ENCODE measurements around the gene EIF4B.

The EIF4B gene

DNA sequence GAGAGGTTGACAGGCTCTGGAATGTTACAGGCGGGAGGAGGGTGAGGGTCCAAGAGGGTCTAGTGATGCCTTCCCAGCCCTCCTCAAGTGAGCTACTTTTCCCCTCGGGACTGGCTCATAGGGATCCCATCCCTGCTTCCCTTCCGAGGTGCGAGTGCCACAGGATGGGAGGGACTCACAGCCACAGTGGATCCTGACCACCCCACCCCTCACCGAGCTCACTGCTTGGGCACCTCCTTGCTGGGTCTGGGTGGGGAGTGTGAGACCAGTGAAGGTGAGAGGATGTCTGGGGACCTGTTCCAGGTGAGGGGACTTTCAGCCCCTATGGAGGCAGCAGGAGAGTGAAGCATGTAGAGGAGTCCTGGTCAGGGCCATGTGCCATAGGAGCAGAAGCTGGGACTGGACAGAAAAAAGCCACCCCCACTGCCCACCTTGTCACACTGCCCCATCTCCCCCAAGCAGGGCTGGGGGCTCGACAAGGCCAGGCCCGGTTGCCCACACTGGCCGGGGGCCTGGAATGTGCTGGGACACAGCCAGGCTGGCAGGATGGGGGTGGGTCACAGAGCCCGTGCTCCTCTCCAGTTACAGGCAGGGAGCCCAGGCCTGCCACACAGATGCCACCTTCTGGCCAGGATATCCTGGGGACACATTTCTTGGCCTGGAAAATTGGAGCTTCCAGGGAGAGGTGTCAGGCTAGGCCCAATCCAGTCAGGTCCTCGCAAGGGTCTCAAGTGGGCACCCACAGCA, 42.0 kb downstream of the EIF4B start:
- H2AK5ac ChIP-seq (ENCODE audit: low read length): peak overlapping the region; percentile 35
- no peaks in the 10 kb centered on the region for H3K36me3 ChIP-seq (ENCODE audit: control insufficient read depth, insufficient read depth, low read length)
- no peak overlapping the region for H3K4ac ChIP-seq (ENCODE audit: low read depth, low read length)
- DNase-seq: peak; percentile 86
- peak overlapping the region; percentile 51 for H3K18ac ChIP-seq (ENCODE audit: low read length)
- peak overlapping the region; percentile 97 for H3K27ac ChIP-seq (ENCODE audit: low read depth, low read length)
- no peak overlapping the region for H4K8ac ChIP-seq (ENCODE audit: low read depth, low read length)
- peak overlapping the region; percentile 86 for H3K56ac ChIP-seq (ENCODE audit: low read length)
- no peak overlapping the region for H2BK120ac ChIP-seq (ENCODE audit: low read depth, low read length)
- H3K23ac ChIP-seq (ENCODE audit: low read length): no peak overlapping the region
- no CpG with 5 or more reads among the region's 10 CpGs for WGBS (ENCODE audit: extremely low coverage, insufficient coverage, low lambda C conversion rate)
- H3K4me3 ChIP-seq (ENCODE audit: low read length): no peak overlapping the region
- H3K9ac ChIP-seq (ENCODE audit: low read length): peak overlapping the region; percentile 69
- H2BK15ac ChIP-seq (replicated peaks; ENCODE audit: low read depth): no peak overlapping the region
- H3K4me1 ChIP-seq (ENCODE audit: control insufficient read depth, low read depth, low read length): peaks cover 44% of the 10 kb centered on the region
- no peak overlapping the region for H4K5ac ChIP-seq (ENCODE audit: low read length)
- H3K79me1 ChIP-seq (ENCODE audit: low read length): peaks cover 16% of the 10 kb centered on the region
- no peaks in the 10 kb centered on the region for H3K27me3 ChIP-seq (ENCODE audit: insufficient read depth, low read length, poor library complexity)
- peak overlapping the region; percentile 14 for H3K4me2 ChIP-seq (ENCODE audit: low read length)
- peaks cover 20% of the 10 kb centered on the region for H3K79me2 ChIP-seq (ENCODE audit: control insufficient read depth, insufficient read depth, low read length)
- peak overlapping the region; percentile 2 for H2BK5ac ChIP-seq (ENCODE audit: low read length)

- no peak overlapping the region for H4K8ac ChIP-seq (ENCODE audit: low read depth, low read length)
- H3K27ac ChIP-seq (ENCODE audit: low read depth, low read length): peak overlapping the region; percentile 97
- peak; percentile 96 for DNase-seq
- peak overlapping the region; percentile 86 for H3K56ac ChIP-seq (ENCODE audit: low read length)
- no peaks in the 10 kb centered on the region for H3K27me3 ChIP-seq (ENCODE audit: insufficient read depth, low read length, poor library complexity)
- H2BK15ac ChIP-seq (replicated peaks; ENCODE audit: low read depth): no peak overlapping the region
- peak overlapping the region; percentile 69 for H3K9ac ChIP-seq (ENCODE audit: low read length)
- H3K4ac ChIP-seq (ENCODE audit: low read depth, low read length): peak overlapping the region; percentile 4
- H3K18ac ChIP-seq (ENCODE audit: low read length): peak overlapping the region; percentile 41
- peak overlapping the region; percentile 56 for H3K4me2 ChIP-seq (ENCODE audit: low read length)
- H4K5ac ChIP-seq (ENCODE audit: low read length): no peak overlapping the region
- peaks cover 20% of the 10 kb centered on the region for H3K79me2 ChIP-seq (ENCODE audit: control insufficient read depth, insufficient read depth, low read length)
- H3K36me3 ChIP-seq (ENCODE audit: control insufficient read depth, insufficient read depth, low read length): no peaks in the 10 kb centered on the region
- peak overlapping the region; percentile 35 for H2AK5ac ChIP-seq (ENCODE audit: low read length)
- H3K79me1 ChIP-seq (ENCODE audit: low read length): peaks cover 17% of the 10 kb centered on the region
- no peak overlapping the region for H3K4me3 ChIP-seq (ENCODE audit: low read length)
- H3K4me1 ChIP-seq (ENCODE audit: control insufficient read depth, low read depth, low read length): peaks cover 47% of the 10 kb centered on the region
- H2BK120ac ChIP-seq (ENCODE audit: low read depth, low read length): peak overlapping the region; percentile 74
- WGBS (ENCODE audit: extremely low coverage, insufficient coverage, low lambda C conversion rate): no CpG with 5 or more reads among the region's 6 CpGs
- peak overlapping the region; percentile 97 for H2BK5ac ChIP-seq (ENCODE audit: low read length)
- peak overlapping the region; percentile 55 for H3K23ac ChIP-seq (ENCODE audit: low read length)
These were observed 42.6 kb downstream of the EIF4B start for GRCh38 chr12:53048780-53049401.

DNA sequence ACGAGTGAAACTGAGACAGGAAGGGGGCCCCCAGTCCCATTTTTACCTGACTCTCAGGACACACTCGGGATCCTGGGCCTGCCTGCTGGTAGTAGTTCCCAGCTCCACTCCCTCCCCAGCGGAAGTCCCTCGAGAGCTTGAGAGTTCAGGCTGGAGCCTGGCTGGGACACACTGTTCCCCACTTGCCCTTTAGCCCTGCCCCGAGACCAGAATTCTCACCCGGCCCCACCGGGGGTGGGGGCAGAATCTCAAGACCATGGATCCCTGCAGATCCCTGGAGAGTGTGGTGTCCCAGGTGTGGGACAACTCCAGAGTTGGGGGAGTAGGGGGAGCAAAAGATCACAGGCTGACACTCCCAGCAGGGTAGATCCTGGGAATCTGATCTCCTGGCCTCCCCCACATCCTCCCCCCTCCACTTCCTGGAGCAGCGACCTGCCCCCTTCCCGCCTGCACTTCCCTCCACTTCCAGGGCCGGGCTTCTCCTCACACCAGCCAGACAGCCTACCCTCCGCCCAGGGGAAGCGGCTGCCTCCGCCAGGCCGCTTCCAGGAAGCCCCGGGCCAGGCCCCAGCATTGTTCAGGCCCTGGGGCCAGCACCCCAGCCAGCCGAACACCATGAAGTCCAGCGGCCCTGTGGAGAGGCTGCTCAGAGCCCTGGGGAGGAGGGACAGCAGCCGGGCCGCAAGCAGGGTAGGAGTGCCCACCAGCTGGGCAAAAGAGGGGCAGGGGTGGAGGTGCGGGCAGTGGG, 43.5 kb downstream of the EIF4B start, which contains the start of gene TNS2:
Gene TNS2, plus strand, starts transcription at position 495 of the 748 bp plus-strand sequence. Its CDS starts 121 bp downstream, at position 616.
- Histone ChIP-seq H4K8ac (ENCODE audit: low read depth, low read length) (peak within 1 kb of the TSS; percentile 28), H3K56ac (ENCODE audit: low read length) (peak within 1 kb of the TSS; percentile 95), H3K27ac (ENCODE audit: low read depth, low read length) (peak within 1 kb of the TSS; percentile 97), H4K5ac (ENCODE audit: low read length) (peak within 1 kb of the TSS; percentile 33), H3K18ac (ENCODE audit: low read length) (peak within 1 kb of the TSS; percentile 94), H3K9ac (ENCODE audit: low read length) (peak within 1 kb of the TSS; percentile 83), H3K23ac (ENCODE audit: low read length) (peak within 1 kb of the TSS; percentile 55), H3K79me2 (ENCODE audit: control insufficient read depth, insufficient read depth, low read length) (peaks cover 20% of the 10 kb centered on the region), H3K4ac (ENCODE audit: low read depth, low read length) (peak within 1 kb of the TSS; percentile 58), H2BK5ac (ENCODE audit: low read length) (peak within 1 kb of the TSS; percentile 97), H2BK120ac (ENCODE audit: low read depth, low read length) (peak within 1 kb of the TSS; percentile 74), H2AK5ac (ENCODE audit: low read length) (peak within 1 kb of the TSS; percentile 78), H3K4me1 (ENCODE audit: control insufficient read depth, low read depth, low read length) (peaks cover 42% of the 10 kb centered on the region), H3K27me3 (ENCODE audit: insufficient read depth, low read length, poor library complexity) (no peaks in the 10 kb centered on the region), H3K79me1 (ENCODE audit: low read length) (peaks cover 17% of the 10 kb centered on the region), H2BK15ac (replicated peaks; ENCODE audit: low read depth) (no peak within 1 kb of the TSS), H3K4me2 (ENCODE audit: low read length) (peak within 1 kb of the TSS; percentile 74), H3K36me3 (ENCODE audit: control insufficient read depth, insufficient read depth, low read length) (no peaks in the 10 kb centered on the region), H3K4me3 (ENCODE audit: low read length) (peak within 1 kb of the TSS; percentile 45)
- no CpG with 5 or more reads among the region's 20 CpGs for WGBS (ENCODE audit: extremely low coverage, insufficient coverage, low lambda C conversion rate)
- DNase-seq: peak; percentile 93

DNA sequence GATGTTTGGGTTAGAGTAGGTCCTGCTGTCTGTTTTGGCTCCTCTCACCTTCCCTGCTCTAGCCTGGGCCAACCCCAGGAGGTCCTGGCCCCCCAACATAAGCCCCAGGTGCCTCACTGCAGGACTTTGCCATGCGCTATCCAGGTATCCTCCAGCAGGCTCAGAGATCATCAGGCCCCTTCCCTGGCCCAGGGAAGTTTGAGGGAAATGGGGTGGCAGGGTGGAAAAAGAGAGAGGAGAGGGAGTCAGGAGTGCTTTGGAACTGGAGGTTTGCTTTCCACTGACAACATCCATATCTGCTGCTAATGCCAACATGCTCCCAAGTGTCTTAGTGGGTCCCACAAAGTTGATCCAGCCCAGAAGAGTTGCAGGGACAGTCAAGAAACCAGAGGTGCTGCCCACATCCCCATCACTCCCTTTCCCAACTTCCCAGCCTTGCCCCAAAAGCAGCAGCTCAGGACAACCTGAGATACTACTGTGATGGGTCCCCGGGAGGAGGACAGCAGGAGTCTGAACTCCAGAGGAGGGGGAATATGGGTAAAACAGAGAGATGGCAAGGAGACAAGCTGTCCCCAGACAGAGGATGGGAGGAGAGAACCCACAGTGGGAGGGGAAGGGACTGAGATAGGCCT, 44.3 kb downstream of the EIF4B start:
- no peaks in the 10 kb centered on the region for H3K27me3 ChIP-seq (ENCODE audit: insufficient read depth, low read length, poor library complexity)
- peak overlapping the region; percentile 26 for H3K23ac ChIP-seq (ENCODE audit: low read length)
- H3K4me2 ChIP-seq (ENCODE audit: low read length): peak overlapping the region; percentile 74
- no peaks in the 10 kb centered on the region for H3K36me3 ChIP-seq (ENCODE audit: control insufficient read depth, insufficient read depth, low read length)
- H3K27ac ChIP-seq (ENCODE audit: low read depth, low read length): peak overlapping the region; percentile 97
- H3K18ac ChIP-seq (ENCODE audit: low read length): peak overlapping the region; percentile 94
- no peak overlapping the region for H2BK15ac ChIP-seq (replicated peaks; ENCODE audit: low read depth)
- peak overlapping the region; percentile 97 for H2BK5ac ChIP-seq (ENCODE audit: low read length)
- peak overlapping the region; percentile 45 for H3K4me3 ChIP-seq (ENCODE audit: low read length)
- H3K79me2 ChIP-seq (ENCODE audit: control insufficient read depth, insufficient read depth, low read length): peaks cover 20% of the 10 kb centered on the region
- no peak overlapping the region for H4K5ac ChIP-seq (ENCODE audit: low read length)
- H3K4me1 ChIP-seq (ENCODE audit: control insufficient read depth, low read depth, low read length): peaks cover 36% of the 10 kb centered on the region
- H2BK120ac ChIP-seq (ENCODE audit: low read depth, low read length): peak overlapping the region; percentile 31
- peaks cover 17% of the 10 kb centered on the region for H3K79me1 ChIP-seq (ENCODE audit: low read length)
- H3K56ac ChIP-seq (ENCODE audit: low read length): peak overlapping the region; percentile 95
- H4K8ac ChIP-seq (ENCODE audit: low read depth, low read length): peak overlapping the region; percentile 28
- H2AK5ac ChIP-seq (ENCODE audit: low read length): peak overlapping the region; percentile 78
- H3K4ac ChIP-seq (ENCODE audit: low read depth, low read length): peak overlapping the region; percentile 58
- H3K9ac ChIP-seq (ENCODE audit: low read length): peak overlapping the region; percentile 83
- WGBS (ENCODE audit: extremely low coverage, insufficient coverage, low lambda C conversion rate): no CpG with 5 or more reads among the region's 2 CpGs
- no peak for DNase-seq

DNA sequence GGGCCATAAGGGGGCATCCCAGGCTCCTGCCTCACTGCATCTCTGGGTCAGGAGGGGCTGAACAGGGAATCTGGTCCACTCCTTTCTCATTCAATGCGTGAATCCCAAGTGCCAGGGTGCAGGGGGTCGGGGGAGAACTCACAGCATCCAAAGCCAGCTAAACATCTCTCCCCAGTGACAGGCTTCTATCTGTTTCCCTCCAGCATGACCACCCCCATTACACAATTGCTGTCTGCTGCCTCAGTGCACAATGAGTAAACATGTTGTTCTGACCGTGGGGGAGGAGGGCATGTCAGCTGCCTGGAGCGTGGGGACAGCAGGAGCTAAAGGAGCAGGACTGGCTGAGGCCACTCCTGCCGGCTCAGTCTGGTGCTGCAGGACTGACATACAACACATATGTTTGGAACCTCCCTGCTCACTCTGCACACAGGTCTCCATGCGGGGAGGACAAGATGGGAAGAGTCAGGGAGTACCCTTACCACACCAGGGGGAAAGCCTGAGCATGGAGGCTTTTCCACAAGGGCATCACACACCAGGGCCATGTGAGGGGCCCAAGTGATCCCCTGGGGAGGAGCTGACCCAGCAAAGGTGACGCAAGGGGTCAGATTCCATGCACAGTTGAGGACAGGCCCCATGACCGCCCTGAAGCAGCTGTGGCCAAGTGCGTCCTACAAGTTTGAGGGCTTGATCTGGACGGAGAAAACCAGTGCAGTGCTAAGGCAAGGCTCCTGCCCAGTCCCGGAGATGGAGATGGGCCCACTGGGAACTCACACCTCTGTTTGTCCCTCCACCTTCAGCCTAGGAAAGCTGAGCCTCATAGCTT, 45.0 kb downstream of the EIF4B start:
- H3K36me3 ChIP-seq (ENCODE audit: control insufficient read depth, insufficient read depth, low read length): no peaks in the 10 kb centered on the region
- H3K79me2 ChIP-seq (ENCODE audit: control insufficient read depth, insufficient read depth, low read length): peaks cover 20% of the 10 kb centered on the region
- no peak overlapping the region for H3K4me3 ChIP-seq (ENCODE audit: low read length)
- H3K4me1 ChIP-seq (ENCODE audit: control insufficient read depth, low read depth, low read length): peaks cover 32% of the 10 kb centered on the region
- H3K27ac ChIP-seq (ENCODE audit: low read depth, low read length): peak overlapping the region; percentile 97
- H3K4me2 ChIP-seq (ENCODE audit: low read length): peak overlapping the region; percentile 74
- H3K56ac ChIP-seq (ENCODE audit: low read length): peak overlapping the region; percentile 95
- no peak overlapping the region for H3K23ac ChIP-seq (ENCODE audit: low read length)
- DNase-seq: peak; percentile 54
- whole genome bisulfite sequencing (ENCODE audit: extremely low coverage, insufficient coverage, low lambda C conversion rate): no CpG with 5 or more reads among the region's 11 CpGs
- H2BK15ac ChIP-seq (replicated peaks; ENCODE audit: low read depth): no peak overlapping the region
- peak overlapping the region; percentile 97 for H2BK5ac ChIP-seq (ENCODE audit: low read length)
- peaks cover 17% of the 10 kb centered on the region for H3K79me1 ChIP-seq (ENCODE audit: low read length)
- no peak overlapping the region for H3K18ac ChIP-seq (ENCODE audit: low read length)
- no peak overlapping the region for H3K4ac ChIP-seq (ENCODE audit: low read depth, low read length)
- H2BK120ac ChIP-seq (ENCODE audit: low read depth, low read length): no peak overlapping the region
- peak overlapping the region; percentile 83 for H3K9ac ChIP-seq (ENCODE audit: low read length)
- H4K8ac ChIP-seq (ENCODE audit: low read depth, low read length): no peak overlapping the region
- H3K27me3 ChIP-seq (ENCODE audit: insufficient read depth, low read length, poor library complexity): no peaks in the 10 kb centered on the region
- peak overlapping the region; percentile 31 for H2AK5ac ChIP-seq (ENCODE audit: low read length)
- H4K5ac ChIP-seq (ENCODE audit: low read length): no peak overlapping the region
